ENCODE data around the gene ST6GALNAC5. TPM values are rescaled to one million over a fixed set of nuclear protein-coding genes. Genes with fewer than 3 reads are reported as not detected.

The ST6GALNAC5 gene
- total and polyA plus RNA-seq, 2 of the 13 experiments (the other 11 are each of a cell fraction or from before 2014, with no cell fraction given), result not detected

- CTCF ChIA-PET (ENCODE audit: low intra/inter-chr PET ratio, low total read pairs), result no interaction called here
These were observed 214.6 kb downstream of the ST6GALNAC5 start for GRCh38 chr1:77081834-77082233.

GRCh38 chr1:77084457-77084856 lies 217.2 kb downstream of the ST6GALNAC5 start:
- POLR2A ChIA-PET, result no interaction called here
- Histone ChIP-seq H3K4me1 (ENCODE audit: insufficient read depth, low read length) (no peaks in the 10 kb centered on the region), H3K27me3 (ENCODE audit: control insufficient read depth in 1 of 2, insufficient read depth in 2 of 2, low read length in 2 of 2) (no peaks in the 10 kb centered on the region), H4K20me1 (ENCODE audit: insufficient read depth, low read length) (no peaks in the 10 kb centered on the region), H3K4me2 (ENCODE audit: low read depth, low read length) (no peak overlapping the region), H3K9me3 (ENCODE audit: low read length) (no peaks in the 10 kb centered on the region), H3K79me2 (ENCODE audit: insufficient read depth, low read length) (no peaks in the 10 kb centered on the region), H3K4me3 (replicated peaks in 1 of 3; ENCODE audit: insufficient read depth in 1 of 3, low read depth in 2 of 3, low read length in 3 of 3) (no peak overlapping the region), H3K9ac (ENCODE audit: insufficient read depth, low read depth, low read length) (no peak overlapping the region), H3K36me3 (replicated peaks in 1 of 2; ENCODE audit: control insufficient read depth in 1 of 2, insufficient read depth in 2 of 2, low read length in 2 of 2) (no peaks in the 10 kb centered on the region), H3K27ac (ENCODE audit: extremely low read length, insufficient read depth, low read length) (no peak overlapping the region), H2AFZ (ENCODE audit: low read length) (no peak overlapping the region)
- WGBS (ENCODE audit: low lambda C conversion rate), result 31% methylated on average over 2 of the region's 2 CpGs
- intact Hi-C loops (cut with micrococcal nuclease; ENCODE audit: unreplicated experiment), result no loop called here
- in situ Hi-C loops (cut with HindIII; ENCODE audit: extremely low pct_ligation_motif_present, low pct_unique_long_range_greater_than_20kb), result no loop called here
- ATAC-seq, result peak; percentile 74
- peak; percentile 2 for DNase-seq (ENCODE audit: low spot score)
- CTCF ChIA-PET (ENCODE audit: low intra/inter-chr PET ratio, low total read pairs), result no interaction called here
- BruUV-seq (replicated peaks), result no TSS peak
- no peak for FAIRE-seq
- TF ChIP-seq ZNF383 (CRISPR knock-in tag; IDR thresholded peaks at IDR 0.05; ENCODE audit: borderline replicate concordance) (no peak), SMARCE1 (IDR thresholded peaks at IDR 0.05; ENCODE audit: borderline replicate concordance) (no peak), PRPF4 (IDR thresholded peaks at IDR 0.05; ENCODE audit: low read depth, low read length, poor library complexity, severe bottlenecking) (no peak), RBAK (CRISPR knock-in tag; IDR thresholded peaks at IDR 0.05) (no peak), NFRKB (IDR thresholded peaks at IDR 0.05) (no peak), ZNF616 (CRISPR knock-in tag; IDR thresholded peaks at IDR 0.05; ENCODE audit: low read depth) (no peak), NFIB (CRISPR knock-in tag; IDR thresholded peaks at IDR 0.05; ENCODE audit: borderline replicate concordance) (no peak), SALL1 (CRISPR knock-in tag; IDR thresholded peaks at IDR 0.05) (no peak), TARDBP (CRISPR knock-in tag; IDR thresholded peaks at IDR 0.05) (no peak), IRF1 (CRISPR knock-in tag; IDR thresholded peaks at IDR 0.05; ENCODE audit: low read depth) (no peak), ZMAT3 (CRISPR knock-in tag; conservative IDR thresholded peaks at IDR 0.05) (no peak), ATF7-NPFF (CRISPR knock-in tag; IDR thresholded peaks at IDR 0.05; ENCODE audit: low read depth) (no peak)

More at GRCh38 chr1:77081834-77082233, 214.6 kb downstream of the ST6GALNAC5 start:
- BruUV-seq (replicated peaks), result no TSS peak
- FAIRE-seq (no peak), ATAC-seq (no peak), DNase-seq (ENCODE audit: low spot score) (no peak)
- 19% methylated on average over 4 of the region's 4 CpGs for WGBS (ENCODE audit: low lambda C conversion rate)
- POLR2A ChIA-PET, result no interaction called here
- Histone ChIP-seq H3K4me2 (ENCODE audit: low read depth, low read length) (no peak overlapping the region), H3K27ac (ENCODE audit: extremely low read length, insufficient read depth, low read length) (no peak overlapping the region), H3K9me3 (ENCODE audit: low read length) (no peaks in the 10 kb centered on the region), H3K27me3 (ENCODE audit: control insufficient read depth in 1 of 2, insufficient read depth in 2 of 2, low read length in 2 of 2) (no peaks in the 10 kb centered on the region), H3K9ac (ENCODE audit: insufficient read depth, low read depth, low read length) (no peak overlapping the region), H2AFZ (ENCODE audit: low read length) (no peak overlapping the region), H3K79me2 (ENCODE audit: insufficient read depth, low read length) (no peaks in the 10 kb centered on the region), H3K4me1 (ENCODE audit: insufficient read depth, low read length) (no peaks in the 10 kb centered on the region), H4K20me1 (ENCODE audit: insufficient read depth, low read length) (no peaks in the 10 kb centered on the region), H3K4me3 (replicated peaks in 1 of 3; ENCODE audit: insufficient read depth in 1 of 3, low read depth in 2 of 3, low read length in 3 of 3) (no peak overlapping the region), H3K36me3 (replicated peaks in 1 of 2; ENCODE audit: control insufficient read depth in 1 of 2, insufficient read depth in 2 of 2, low read length in 2 of 2) (no peaks in the 10 kb centered on the region)
- TF ChIP-seq YY1 (IDR thresholded peaks at IDR 0.05; ENCODE audit: insufficient read depth, insufficient replicate concordance, low read depth, low read length) (no peak), ZSCAN20 (CRISPR knock-in tag; IDR thresholded peaks at IDR 0.05; ENCODE audit: borderline replicate concordance) (no peak)
- intact Hi-C loops (cut with micrococcal nuclease; ENCODE audit: unreplicated experiment), result no loop called here
- in situ Hi-C loops (cut with HindIII; ENCODE audit: extremely low pct_ligation_motif_present, low pct_unique_long_range_greater_than_20kb), result no loop called here

Data from HepG2 (cell line).